ENCODE results near the gene GALNT3.
A peak's percentile ranks its signal among the peaks of the same experiment; 100 is the strongest.

GALNT3 gene

DNA sequence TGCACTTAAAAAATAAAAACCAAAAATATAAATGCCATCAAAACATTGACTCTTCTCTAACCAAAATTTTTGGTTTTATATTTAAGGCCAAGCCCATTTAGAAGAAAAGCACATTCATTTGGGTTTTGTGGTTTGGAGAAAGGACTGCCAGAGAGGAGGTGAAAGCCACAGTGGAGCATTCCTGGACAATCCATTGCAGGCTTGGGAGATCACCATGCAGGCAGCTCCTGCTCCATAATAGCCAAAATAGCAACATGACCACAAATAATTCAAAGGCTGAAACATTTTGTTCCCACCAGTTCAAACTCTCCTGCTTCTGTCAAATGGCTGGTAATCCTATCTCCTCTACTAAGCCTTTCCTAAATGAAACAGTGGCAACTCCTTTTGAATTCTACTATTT lies 73.5 kb downstream of the GALNT3 start:
- no peak for FAIRE-seq

DNA sequence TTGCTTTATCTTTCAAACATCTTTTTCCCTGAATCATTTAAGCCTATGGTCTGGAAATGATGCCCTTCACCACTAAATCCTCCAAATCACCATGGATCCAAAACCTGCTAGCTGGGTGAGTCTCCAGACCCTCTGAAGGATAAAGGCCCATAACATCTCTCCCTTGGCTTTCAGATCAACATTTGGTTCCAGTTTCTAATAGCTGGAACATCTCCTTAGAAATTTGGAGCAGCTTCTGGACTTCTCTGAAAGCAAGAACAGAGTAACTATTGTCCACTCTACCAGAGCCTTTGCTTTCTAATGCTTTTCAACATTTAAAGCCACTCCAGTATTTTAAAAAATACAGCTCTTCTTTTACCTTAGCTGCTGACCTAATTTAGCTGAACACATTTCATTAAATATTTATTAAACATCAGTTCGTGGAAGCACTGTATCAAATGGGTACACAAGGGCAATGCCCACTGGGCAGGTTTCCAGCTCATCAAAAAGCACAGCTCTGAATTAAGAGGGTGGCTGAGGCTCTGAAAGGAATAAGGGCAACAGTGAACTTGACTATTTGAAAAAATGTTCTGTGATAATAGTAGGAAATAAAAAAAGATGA lies 75.3 kb downstream of the GALNT3 start:
- FAIRE-seq: no peak

DNA sequence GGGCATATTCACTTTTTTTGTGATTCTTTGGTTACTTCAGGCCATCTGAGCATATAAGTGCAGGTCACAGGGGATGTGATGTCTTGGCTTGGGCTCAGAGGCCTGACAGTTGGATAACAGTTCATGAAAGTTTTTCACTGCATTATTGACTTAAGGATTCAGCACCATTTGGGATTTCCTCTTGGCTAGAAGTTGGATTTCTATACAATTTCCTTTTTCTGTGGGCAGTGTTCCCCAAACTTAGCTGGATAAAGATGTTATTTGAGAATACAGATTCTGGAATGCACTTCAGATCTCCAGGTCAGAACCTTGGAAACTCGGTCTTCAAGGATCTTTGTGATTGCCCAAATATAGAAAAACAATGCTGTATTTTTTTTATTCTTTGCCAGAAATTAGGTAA lies 78.0 kb downstream of the GALNT3 start:
- FAIRE-seq: no peak

DNA sequence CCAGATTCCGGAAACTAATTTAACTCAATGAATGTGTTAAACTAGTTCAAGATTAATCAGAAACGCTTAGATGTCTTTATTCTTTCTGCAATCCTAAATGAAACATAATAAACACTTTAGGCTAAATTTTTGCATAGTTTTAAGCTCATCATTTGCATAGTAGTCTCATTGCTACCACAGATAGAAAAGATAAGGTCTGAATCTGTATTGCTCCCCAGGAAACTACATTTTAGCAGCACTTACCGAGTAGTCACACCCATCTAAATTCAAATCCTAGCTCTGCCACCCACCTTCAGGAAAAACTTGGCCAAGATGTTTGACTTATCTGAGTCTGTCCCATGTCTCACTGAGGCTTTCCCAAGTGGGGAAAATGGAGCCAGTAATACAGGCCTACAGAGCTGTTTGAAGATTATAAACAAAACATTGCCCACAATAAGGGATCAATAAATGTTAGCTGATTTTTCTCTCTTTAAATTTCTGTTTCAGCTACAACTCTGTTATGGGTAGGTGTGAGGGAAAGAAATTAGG lies 87.0 kb downstream of the GALNT3 start:
- FAIRE-seq: no peak

DNA sequence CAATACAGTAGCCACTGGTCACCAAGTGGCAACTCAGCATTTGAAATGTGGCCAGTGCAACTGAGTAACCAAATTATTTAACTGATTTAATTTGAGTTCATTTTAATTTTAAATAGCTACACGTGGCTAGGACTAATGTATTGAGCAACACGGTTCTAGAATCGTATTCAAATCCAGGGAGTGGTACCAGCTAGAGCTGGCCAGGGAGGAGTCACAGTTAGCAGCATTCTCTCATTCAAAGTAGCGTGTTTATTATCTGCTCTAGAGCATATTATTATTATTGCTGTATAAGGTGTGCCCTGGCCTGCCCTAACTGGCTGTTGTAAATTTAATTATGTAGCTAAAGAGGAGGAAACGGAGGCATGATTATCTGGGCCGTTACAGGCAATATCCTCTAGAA lies 92.9 kb downstream of the GALNT3 start:
- FAIRE-seq: no peak

DNA sequence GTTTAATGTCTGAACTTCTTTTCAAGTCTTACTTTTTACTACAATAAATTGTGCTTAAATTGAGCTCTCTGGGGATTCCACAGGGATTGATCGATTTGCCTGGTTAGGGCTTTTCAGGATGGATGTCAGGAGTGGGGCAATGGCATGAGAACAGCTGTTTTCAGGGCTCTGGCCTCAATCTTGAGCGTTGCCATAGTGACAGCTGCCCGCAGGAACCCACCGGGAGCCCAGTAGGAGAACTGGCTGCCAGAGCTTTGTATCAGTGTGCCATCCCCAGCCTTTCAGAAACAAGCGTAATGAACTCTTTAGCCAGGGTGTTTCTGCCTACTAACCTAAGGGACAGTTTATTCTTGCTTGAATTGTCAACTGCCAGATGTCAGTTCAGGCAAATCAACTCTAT lies 93.5 kb downstream of the GALNT3 start:
- FAIRE-seq: no peak

DNA sequence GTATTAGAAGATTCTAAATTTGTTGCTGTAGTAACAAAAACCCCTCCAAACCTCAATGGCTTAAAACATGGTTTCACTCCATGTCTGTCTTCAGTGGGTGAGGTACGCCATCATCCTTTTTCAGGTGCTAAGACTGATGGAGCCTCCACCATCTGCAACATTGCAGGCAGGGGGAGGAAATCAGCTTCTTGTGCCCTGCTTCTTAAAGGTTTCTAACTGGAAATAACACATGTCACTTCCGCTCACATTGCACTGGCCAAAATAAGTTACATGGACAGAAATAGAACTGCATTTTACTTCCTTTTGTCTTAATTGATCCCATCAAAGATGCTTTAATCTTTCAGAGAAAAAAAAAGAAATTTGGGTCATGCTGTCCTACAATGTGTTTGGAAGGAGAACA lies 94.1 kb downstream of the GALNT3 start:
- FAIRE-seq: no peak

DNA sequence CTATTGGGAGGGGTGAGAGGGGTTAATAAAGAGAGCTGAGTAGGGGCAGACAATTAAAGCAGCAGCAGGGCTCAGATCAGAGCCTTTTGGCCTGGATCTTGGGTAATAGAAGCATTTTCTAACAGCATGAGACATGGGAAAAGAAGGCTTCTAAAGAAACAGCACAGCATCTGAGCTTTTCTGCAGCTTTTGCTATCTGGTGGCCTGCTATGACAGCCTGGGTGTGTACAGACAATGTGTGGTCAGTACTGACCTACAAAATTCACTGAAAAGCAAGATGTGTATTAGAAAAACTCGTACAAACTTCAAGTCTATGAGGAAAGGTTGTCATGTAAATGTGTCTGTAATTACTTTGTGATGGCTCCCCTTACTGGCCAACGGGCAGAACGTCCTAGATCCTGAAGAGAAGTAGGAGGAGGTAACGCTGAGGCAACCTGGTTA lies 95.6 kb downstream of the GALNT3 start:
- peak; percentile 90 for FAIRE-seq

DNA sequence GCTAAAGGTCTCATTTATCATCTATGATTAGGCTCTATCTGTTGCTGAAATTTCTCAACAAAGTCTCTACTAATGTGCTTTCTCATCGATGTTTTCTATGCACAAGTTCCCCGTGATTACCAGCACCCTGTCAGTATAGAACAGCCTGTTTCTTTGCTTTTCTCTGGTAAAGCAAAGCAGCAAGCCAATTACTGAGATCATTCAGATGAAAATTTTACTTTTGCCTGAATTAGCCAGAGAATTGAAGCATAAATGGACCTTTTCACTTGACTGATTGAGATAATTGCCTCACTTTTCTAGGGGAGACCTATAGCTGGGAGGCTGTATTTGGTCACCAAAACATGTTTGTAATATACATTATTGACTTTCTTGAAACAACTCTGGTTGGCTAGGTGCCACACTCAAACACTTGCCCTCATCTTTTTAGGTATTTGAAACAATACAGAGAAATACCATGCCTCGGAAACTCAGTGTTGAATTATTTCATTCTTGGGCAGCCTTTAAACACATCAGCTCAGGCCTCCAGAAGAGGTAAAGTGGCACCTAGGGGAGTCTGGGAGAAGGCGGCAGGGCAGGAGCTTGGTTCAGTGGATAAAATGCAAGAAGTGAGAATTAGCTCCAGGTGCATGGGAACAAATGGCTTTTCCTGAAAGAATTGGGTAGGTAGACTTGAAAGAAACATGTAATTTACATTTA lies 96.2 kb downstream of the GALNT3 start:
- peak; percentile 21 for FAIRE-seq
